GM21390 (cell line): ENCODE measurements around the gene AASDH.

Experiments used
- ATAC-seq: cut with Tn5 transposase; IDR thresholded peaks from one replicate; pipeline ENCODE4 v1.9.1; 2021; ENCODE audit not compliant: unreplicated experiment

Gene AASDH

DNA sequence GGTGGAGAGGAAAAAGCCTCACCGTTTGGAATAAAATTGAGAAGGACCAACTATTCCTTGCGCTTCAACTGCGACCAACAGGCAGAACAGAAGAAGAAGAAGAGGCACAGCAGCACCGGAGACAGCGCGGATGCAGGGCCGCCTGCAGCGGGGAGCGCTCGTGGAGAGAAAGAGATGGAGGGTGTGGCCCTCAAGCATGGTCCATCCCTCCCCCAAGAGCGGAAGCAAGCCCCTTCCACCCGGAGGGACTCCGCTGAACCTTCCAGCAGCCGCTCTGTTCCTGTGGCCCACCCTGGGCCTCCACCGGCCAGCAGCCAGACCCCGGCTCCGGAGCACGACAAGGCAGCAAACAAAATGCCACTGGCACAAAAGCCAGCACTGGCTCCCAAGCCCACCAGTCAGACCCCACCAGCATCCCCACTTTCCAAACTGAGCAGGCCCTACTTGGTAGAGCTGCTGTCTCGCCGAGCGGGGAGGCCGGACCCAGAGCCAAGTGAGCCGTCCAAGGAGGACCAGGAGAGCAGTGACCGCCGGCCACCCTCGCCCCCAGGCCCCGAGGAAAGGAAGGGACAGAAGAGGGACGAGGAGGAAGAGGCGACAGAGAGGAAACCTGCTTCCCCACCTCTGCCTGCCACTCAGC, 71.2 kb downstream of the AASDH start:
- ATAC-seq = no peak

DNA sequence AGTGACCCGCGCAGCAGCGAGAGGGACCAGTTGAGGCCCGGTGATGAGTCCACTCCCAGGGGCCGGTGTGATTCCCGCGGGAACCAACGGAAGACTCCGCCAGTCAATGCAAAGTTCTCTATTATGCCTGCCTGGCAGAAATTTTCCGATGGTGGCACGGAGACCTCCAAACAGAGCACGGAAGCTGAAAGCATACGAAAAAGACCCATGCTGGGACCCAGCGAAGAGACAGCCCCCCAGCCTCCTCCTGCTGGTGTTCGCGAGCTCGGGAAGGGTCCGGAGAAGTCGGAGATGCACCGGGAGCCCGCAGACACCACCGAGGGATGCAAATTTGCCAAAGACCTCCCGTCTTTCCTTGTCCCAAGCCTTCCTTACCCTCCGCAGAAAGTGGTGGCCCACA, 71.7 kb downstream of the AASDH start:
- no peak for ATAC-seq

DNA sequence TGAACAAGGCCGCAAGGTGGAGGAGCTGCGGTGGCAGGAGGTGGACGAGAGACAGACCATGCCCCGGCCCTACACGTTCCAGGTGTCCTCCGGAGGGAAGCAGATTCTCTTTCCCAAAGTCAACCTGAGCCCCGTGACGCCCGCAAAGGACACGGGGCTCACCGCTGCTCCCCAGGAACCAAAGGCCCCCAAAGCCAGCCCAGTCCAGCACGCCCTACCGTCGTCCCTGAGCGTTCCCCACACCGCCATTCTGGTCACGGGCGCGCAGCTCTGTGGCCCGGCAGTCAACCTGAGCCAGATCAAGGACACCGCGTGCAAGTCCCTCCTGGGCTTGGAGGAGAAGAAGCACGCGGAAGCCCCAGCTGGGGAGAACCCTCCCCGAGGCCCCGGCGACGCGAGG, 72.2 kb downstream of the AASDH start:
- no peak for ATAC-seq

DNA sequence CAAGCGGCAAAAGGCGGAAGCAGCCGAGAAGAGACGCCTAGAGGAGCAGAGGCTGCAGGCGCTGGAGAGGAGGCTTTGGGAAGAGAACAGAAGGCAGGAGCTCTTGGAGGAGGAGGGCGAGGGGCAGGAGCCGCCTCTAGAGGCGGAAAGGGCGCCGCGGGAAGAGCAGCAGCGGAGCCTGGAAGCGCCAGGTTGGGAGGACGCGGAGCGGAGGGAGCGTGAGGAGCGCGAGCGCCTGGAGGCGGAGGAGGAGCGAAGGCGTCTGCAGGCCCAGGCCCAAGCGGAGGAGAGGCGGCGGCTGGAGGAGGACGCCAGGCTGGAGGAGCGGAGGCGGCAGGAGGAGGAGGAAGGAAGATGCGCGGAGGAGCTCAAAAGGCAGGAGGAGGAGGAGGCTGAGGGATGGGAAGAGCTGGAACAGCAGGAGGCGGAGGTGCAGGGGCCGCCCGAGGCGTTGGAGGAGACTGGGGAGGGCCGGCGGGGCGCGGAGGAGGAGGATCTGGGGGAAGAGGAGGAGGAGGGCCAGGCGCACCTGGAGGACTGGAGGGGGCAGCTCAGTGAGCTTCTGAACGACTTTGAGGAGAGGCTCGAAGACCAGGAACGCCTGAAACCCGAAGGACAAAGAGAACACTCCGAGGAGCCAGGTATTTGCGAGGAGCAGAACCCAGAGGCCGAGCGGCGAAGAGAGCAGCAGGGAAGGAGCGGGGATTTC, 72.9 kb downstream of the AASDH start:
- no peak for ATAC-seq

DNA sequence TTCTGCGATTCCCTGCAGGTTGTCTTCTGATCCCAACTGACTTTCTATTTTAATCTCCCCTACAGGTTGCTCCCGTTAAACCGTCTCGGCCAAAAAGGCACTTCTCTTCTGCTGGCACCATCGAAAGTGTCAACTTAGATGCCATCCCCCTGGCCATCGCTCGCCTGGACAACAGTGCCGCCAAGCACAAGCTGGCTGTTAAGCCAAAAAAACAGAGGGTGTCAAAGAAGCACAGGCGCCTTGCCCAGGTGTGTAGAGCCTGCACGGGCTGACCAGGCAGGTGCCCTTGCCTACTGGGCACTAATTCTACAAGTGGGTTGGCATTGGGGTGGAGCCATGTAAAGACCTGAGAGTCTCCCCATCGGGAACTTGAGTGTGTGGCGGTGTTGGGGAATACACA, 74.2 kb downstream of the AASDH start:
- no peak for ATAC-seq

DNA sequence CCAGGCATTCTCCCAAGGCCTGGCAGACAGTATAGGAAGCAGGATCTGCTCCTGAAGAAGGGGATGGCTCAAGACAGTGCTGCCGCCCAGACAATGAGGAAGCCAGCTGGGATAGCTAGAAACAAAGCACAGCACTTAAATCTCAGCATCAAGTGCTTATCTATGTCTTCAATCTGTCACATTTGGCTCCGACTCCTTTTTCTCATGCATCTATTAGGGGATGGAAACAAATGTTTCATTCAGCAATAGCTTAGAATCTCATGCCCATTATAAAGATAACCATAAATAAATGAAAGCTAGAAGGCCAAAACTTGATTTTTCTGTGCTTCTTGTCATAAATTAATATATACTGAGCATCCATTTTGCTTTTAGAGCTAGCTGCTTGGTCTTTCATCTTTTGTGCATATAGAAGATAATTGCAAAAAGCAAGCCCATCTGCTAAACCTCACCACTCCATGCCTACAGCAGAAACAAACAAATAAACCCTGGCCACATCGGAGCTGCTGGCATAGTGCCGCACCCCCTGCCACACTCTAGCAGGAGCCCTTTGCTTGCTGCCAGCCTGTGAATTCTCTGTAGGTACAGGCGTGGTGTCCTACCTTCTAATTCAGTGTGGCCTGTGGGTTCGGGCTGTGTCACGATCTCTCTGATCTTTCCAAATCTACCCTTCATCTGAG, 75.9 kb downstream of the AASDH start:
- no peak for ATAC-seq

DNA sequence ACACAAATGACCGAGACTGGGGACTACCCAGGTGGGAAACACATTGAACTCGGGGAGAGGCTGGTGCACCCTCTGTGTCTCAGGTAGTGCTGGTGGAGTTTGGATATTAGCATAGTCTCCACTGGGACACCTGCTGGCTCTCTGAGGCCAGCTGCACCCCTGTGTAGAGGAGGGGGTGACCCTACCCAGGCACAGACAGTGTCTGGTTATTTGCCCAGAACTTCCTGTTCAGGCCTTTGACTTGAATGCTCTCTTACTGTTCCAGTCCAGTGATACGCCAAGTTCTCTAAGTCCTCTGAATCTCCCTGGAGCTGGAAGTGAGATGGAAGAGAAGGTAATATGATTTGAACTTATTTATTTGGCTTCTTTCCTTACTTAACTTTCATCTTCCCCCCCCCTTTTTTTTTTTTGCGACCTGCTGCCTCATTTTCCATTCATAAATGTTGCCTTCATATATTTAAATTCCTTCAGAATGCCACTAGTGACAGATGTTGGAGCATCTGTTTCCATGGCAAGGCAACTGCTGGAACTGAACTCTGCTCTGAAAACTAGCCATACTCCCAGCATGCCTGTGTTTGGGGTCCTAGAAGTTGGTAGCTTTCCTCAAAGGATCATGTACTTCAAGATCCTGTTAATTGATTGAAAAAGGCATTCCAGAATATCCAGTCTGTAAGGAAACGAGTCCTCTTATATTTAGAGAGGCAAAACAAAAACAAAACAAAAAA, 76.7 kb downstream of the AASDH start:
- ATAC-seq = no peak

DNA sequence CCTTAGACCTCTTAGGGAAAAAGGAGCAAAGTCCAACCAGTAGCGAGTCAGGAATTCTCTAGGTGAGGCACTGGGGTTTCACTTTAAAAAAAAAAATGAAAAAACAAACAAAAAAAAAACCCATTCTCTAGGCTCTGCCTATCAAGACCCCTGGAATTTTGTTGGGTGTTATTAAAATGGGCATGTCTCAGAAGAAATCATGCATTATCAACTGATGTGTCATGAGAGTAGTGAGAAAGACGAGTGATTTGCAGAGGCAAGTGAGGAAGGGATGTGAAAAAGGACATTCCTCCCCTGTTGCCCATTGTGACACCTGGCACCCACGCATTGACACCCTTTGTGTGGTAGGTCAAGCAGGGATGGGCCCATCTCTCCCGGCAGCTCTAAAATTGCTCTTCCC, 78.9 kb downstream of the AASDH start:
- ATAC-seq = no peak

DNA sequence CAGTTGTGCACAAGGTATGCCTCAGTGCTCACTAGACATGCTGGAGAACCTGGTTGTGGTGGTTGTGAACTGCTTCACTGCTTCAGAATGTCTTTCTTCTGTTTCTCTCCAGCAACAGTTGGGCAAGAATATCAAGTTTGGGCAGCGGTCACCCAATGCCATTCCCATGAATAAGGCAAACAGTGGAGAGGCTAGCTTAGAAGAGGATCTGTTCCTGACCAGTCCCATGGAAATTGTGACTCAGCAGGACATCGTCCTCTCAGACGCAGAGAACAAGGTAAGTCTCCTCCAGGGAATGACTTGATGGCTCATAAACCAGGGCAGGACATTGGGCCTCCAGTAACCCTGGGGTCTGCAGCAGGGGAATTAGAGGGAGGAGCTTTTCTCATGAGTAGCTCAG, 79.9 kb downstream of the AASDH start:
- ATAC-seq = no peak

DNA sequence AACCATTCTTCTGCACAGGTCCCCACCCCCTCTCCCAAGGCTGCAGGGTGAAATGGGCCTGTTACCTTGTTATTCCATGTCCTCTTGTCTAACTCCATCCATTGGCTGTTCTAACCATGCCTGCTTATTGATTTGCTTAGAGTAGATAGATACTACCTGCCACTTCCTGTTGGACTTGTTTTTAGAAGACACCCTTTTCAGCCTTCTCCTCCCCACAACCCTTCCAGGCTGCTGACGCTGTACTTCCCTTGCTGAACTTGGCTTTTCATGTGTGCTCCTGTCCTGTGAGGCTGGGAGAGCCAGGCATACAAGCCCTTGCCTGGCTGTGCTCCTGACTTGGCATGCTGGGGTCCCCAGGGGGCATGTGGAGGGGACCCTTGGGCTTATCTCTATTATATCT, 81.9 kb downstream of the AASDH start:
- ATAC-seq = no peak

DNA sequence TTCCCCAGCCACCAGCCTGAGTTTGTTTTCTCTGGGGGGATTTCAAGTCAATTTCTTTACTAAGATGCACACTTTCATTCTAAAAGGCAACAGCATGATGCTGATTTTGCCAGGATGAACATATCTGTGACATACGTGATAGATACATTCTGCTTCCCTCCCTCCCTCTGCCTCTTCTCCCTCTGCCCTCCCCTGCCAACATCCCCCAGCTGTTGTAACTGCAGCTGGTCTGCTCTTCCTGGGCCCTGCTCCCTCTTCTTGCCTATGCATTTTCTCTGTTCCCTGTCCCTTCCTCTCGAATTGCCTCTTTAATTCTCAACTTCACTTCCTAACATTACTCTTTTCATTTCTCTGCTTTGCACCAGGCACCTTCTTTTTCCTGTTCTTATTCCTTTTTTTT, 83.4 kb downstream of the AASDH start:
- ATAC-seq = no peak

DNA sequence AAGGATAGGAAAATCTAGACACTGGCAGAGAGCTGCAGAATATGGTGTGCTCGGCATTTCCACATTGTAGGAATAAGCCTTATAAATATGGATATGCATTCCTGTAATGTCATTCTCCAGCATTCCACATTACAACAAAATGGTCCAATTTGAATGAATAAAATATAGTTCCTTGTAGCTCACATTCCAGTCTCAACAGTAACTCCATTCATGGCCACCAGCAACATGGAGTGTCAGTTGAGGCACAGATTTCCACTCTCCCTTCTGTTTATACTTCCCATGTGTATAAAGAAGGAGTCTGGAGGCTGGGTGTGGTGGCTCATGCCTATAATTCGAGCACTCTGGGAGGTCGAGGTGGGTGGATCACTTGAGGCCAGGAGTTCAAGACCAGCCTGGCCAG, 84.5 kb downstream of the AASDH start:
- ATAC-seq = no peak

DNA sequence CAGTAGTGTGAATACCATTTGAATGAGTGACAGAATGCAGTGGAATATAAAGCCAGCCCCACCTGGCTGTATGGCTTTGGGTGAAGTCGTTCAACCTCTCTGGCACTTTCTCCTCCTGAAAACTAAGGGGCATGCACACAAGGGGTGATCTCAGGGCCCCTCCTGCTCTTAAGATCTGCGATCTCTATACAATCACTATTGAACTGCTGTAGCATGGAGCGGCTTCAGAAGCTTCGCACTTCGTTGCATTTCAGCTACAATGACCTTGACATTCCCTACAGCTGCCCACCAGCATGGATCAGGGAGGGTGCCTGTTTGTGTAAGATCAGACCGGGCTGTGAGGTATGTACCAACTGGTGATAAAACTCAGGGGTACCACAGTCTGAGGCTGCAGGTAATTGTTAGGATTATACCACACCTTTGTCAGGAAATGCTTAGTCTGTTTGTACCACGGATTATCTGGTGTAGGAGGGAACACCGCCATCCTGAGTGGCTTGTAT, 85.2 kb downstream of the AASDH start:
- ATAC-seq = no peak

DNA sequence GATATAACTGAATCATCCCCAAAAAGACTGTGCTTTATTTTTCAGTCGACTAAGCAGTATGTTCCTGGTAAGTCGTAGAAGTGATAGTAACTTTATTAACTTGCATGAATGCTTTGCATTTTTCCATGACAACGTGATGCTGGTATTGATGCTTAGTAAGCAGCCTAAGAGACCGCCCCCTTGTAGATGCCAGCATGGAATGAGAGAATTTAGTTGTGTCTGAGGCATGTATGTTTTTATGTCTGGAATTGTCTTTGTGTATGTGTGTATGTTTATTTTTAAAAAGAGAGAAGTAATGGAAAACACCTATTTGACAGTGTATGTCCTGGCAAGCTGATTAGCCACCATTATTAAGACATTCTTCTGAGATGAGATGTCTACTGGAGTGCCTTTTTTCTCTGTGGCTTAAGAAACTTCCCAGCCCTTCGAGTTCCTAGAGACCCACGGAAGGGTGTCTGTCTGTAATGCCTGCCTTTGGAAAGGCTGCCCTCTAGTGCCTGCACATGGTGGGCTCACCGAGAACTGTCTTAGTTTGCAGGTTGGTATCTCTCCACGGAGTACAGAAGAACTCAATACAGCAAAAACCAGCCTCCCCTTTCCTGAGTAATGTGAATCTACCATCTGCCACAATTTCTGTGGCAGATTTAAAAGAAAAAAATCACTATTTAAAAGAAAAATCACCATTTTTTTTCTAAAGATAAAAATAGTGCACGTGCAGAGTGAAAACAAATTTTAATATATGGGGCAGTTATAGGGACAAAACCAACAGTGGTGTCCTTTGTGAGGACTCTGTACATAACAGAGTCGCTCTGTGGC, 85.9 kb downstream of the AASDH start:
- ATAC-seq = peak; percentile 98

DNA sequence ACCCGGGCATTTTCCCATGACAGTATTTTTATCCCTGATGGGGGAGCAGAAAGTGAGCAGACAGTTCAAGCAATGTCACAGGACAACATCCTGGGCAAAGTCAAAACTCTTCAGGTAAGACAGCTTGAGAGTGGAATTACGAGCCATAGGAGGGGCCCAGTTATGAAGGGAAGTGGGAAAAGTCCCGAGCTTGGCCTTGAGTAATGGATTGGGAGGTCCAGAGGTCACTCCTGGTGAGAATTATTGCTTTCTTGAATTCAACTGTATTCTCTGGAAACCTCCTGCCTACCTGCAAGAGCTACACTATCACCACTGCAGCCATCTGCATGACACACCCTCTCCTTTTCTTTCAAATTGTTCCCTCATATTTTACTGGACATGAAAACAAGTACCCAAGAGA, 89.1 kb downstream of the AASDH start:
- ATAC-seq = no peak

DNA sequence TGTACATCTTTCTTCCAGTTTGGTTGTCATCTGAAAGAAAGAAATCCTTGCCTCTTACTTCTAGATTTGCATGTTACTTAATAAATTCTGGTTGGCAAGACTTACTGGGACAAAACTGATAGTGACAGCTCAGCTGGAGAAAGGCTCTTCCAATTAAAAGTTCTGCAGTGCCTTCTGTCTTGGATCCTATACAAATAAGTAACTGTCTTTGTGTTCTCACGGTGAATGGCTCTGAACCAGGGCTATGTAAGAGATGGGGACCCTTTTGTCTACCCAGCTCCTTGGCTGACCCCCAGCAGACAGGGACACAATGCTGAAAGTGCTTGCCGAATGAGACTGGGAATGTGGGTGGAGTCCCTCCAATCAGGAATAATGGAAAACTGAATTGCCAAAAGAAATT, 89.5 kb downstream of the AASDH start:
- ATAC-seq = no peak

DNA sequence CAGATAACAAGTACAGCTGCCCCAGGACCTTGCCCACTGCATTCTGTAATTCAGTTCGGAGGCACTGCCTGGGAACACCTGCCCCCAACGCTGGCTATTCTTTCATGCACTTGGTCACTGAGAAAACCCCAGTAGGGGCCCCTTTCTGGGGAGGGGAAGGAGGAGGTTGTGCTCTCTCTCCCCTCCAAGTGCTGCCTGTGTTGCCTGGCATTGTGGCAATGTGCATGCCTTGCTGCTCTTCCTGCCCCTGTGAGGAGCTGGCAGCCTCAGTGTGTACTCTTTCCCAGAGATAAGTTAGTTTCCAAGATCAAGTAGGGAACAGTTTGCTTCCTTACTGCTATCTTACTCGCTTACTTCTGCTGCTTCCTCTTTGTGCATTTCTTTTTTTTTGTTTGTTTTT, 90.8 kb downstream of the AASDH start:
- ATAC-seq = no peak

DNA sequence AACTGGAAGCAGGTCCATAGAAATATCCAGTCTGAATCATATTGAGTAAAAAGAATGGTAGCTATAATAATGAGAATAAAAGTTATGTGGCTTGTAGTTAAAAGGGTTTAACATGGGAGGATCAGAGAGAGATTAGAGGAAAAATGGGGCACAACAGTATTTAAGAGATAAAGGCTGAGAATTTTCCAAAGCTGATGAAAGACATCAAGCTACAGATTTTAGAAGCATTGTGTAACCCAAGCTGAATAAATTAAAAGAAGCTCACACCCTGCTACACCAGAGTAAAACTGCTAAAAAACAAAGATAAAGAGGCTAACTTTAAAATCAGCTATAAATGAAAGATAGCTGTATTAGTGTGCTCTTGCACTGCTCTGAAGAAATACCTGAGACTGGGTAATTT, 94.2 kb downstream of the AASDH start:
- ATAC-seq = no peak

DNA sequence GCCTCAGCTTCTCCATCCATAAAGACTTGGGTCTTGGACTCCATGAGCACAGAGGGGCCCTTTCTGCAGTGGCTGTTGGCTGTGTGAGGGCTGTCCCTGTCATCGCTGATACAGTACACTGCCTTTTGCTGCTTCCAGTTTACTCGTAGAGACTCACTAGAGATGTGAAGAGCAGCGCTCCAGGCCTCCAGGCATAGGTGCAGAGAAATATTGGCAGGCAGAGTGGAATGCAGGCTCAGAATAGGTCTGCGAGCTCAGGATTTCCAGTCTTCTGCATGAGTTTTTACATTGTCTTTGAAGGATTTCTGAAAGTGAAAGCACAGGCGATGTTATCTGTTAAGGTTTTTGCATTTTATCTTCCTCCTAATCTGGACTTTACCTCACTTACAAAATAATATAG, 97.4 kb downstream of the AASDH start:
- ATAC-seq = no peak

DNA sequence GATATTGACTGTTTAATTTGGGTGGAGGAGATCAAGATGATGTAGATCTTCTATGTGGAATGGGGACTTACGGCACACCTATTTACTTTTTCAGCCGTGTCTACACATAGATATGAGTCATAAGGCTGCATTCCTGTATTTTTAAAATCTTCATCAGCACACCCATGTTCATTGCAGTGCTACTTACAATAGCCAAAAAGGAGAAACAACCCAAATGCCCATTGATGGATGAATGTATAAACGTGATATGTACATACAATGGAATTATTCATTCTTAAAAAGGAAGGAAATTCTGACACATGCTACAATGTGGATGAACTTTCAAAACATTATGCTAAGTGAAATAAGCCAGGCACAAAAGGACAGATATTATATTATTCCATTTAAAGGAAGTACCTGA, 98.6 kb downstream of the AASDH start:
- ATAC-seq = no peak
